Keratinocyte (primary cell): ENCODE data around the gene GRSF1. TPM values are rescaled to one million over a fixed set of nuclear protein-coding genes. Genes with fewer than 3 reads are reported as not detected.

ENCODE experiments used
- DNase-seq: peaks from one replicate; pipeline ENCODE4 v3.0.0-alpha.2; 2011; ENCODE audit warnings: low read depth, missing footprints, low spot score
- FAIRE-seq: peaks from 2 replicates; lab custom pipeline; 2011; peaks lifted over from hg19 to GRCh38; lab: Jason Lieb, UNC
- H2AFZ ChIP-seq: 2 replicates; pipeline ENCODE4 v1.6.0; 2012; ENCODE audit warnings: low read length, control low read depth, inconsistent platforms; ENCODE audit not compliant: control insufficient read depth
- H3K27ac ChIP-seq: 2 replicates; pipeline ENCODE4 v1.5.1; 2011; ENCODE audit warnings: low read length; ENCODE audit not compliant: control insufficient read depth, insufficient read depth
- H3K27me3 ChIP-seq: 3 replicates; pipeline ENCODE4 v1.6.0; 2011; ENCODE audit warnings: low read length; ENCODE audit not compliant: control insufficient read depth, insufficient read depth; ENCODE audit errors: extremely low read depth
- H3K36me3 ChIP-seq, 2 experiments: 2 replicates in 1 of 2; 3 replicates in 1 of 2; pipeline ENCODE4 v1.5.1; 2011; ENCODE audit warnings: low read length in 2 of 2, mild to moderate bottlenecking in 1 of 2; ENCODE audit not compliant: control insufficient read depth in 2 of 2, insufficient read depth in 2 of 2; ENCODE audit errors: extremely low read depth in 1 of 2
- H3K4me1 ChIP-seq: 3 replicates; pipeline ENCODE4 v1.5.1; 2011; ENCODE audit warnings: low read length; ENCODE audit not compliant: control insufficient read depth, insufficient read depth; ENCODE audit errors: extremely low read depth
- H3K4me2 ChIP-seq: 3 replicates; pipeline ENCODE4 v1.6.0; 2011; ENCODE audit warnings: low read depth, low read length; ENCODE audit not compliant: control insufficient read depth, insufficient read depth; ENCODE audit errors: extremely low read depth
- H3K4me3 ChIP-seq, 3 experiments: fragments of 200-600 bp in 1 of 3; sonication (generic) in 1 of 3; 2 replicates in 2 of 3; 3 replicates in 1 of 3; pipeline ENCODE4 v1.5.1; 2011 to 2016; ENCODE audit warnings: low read length in 3 of 3, mild to moderate bottlenecking in 3 of 3, control low read depth in 2 of 3, inconsistent platforms in 1 of 3, low read depth in 1 of 3, mixed read lengths in 1 of 3, mixed run types in 1 of 3, moderate library complexity in 1 of 3; ENCODE audit not compliant: control insufficient read depth in 2 of 3, insufficient read depth in 2 of 3; ENCODE audit errors: extremely low read depth in 1 of 3
- H3K79me2 ChIP-seq: 2 replicates; pipeline ENCODE4 v1.6.0; 2012; ENCODE audit warnings: low read length; ENCODE audit not compliant: control insufficient read depth, insufficient read depth
- H3K9ac ChIP-seq: 3 replicates; pipeline ENCODE4 v1.6.0; 2011; ENCODE audit warnings: low read length; ENCODE audit not compliant: control insufficient read depth, insufficient read depth; ENCODE audit errors: extremely low read depth
- H3K9me1 ChIP-seq: 3 replicates; pipeline ENCODE4 v1.6.0; 2011; ENCODE audit warnings: low read length; ENCODE audit not compliant: control insufficient read depth, insufficient read depth; ENCODE audit errors: extremely low read depth
- H3K9me3 ChIP-seq: 2 replicates; pipeline ENCODE4 v1.5.1; 2012; ENCODE audit warnings: low read depth, low read length; ENCODE audit not compliant: control insufficient read depth
- H4K20me1 ChIP-seq: 3 replicates; pipeline ENCODE4 v1.6.0; 2011; ENCODE audit warnings: low read length; ENCODE audit not compliant: control insufficient read depth, insufficient read depth; ENCODE audit errors: extremely low read depth
- CTCF ChIP-seq, 3 experiments: IDR thresholded peaks in 1 of 3; conservative IDR thresholded peaks in 1 of 3; optimal IDR thresholded peaks in 1 of 3; 2 replicates in 2 of 3; 3 replicates in 1 of 3; pipeline versions ENCODE3 to v1.5.1; 2011; ENCODE audit warnings: low read length in 3 of 3, mild to moderate bottlenecking in 3 of 3, moderate library complexity in 2 of 3, control low read depth in 1 of 3, inconsistent platforms in 1 of 3; ENCODE audit not compliant: insufficient read depth in 2 of 3; ENCODE audit errors: extremely low read depth in 1 of 3
- EZH2 ChIP-seq: IDR thresholded peaks from one replicate; pipeline ENCODE4 v1.6.1; 2012; ENCODE audit warnings: inconsistent platforms, mild to moderate bottlenecking, low read length, moderate library complexity
- dilution Hi-C: fragments of 300-500 bp; cut with MboI; formaldehyde crosslinking; loops from one replicate; pipeline ENCODE4 v1.7.0; 2020; ENCODE audit warnings: low sequenced_read_pairs; ENCODE audit not compliant: extremely low pct_ligation_motif_present
- polyA plus RNA-seq, 5 experiments: library from polyadenylated mRNA; depleted of rRNA in 3 of 5; stranded (reverse) in 3 of 5; stranded (forward) in 1 of 5; unstranded in 1 of 5; fragments of >200 nt; gene quantifications; 1 replicate in 1 of 5; 2 replicates in 3 of 5; 3 replicates in 1 of 5; pipeline versions ENCODE4 v1.2.1 to v1.2.3, GENCODE V29; 2011 to 2012; ENCODE audit warnings: missing spikeins in 2 of 5, low read depth in 1 of 5, low replicate concordance in 1 of 5

The GRSF1 gene
- polyA plus RNA-seq, 1 donor (not counting 4 experiments of a cell fraction or from before 2014, with no cell fraction given): 121 TPM

DNA sequence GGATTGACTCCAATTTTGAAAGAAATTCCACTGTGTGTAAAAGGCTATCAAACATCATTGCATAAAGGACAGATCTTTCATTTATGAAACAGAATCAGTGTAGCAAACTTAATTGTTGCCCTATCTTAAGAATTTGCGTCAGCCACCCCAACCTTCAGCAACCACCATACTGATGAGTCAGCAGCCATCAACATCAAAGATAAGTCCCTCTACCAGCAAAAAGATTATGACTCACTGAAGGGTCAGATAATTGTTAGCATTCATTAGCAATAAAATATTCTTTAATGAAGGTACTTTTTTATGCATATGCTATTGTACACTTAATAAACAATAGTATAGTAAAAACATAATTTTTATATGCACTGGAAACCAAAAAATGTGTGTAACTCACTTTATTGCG is 15.8 kb upstream of the GRSF1 start:
- no peaks in the 10 kb centered on the region for H3K9me1 ChIP-seq
- no peak overlapping the region for H3K4me3 ChIP-seq
- H3K4me2 ChIP-seq: no peak overlapping the region
- no peaks in the 10 kb centered on the region for H3K79me2 ChIP-seq
- no peaks in the 10 kb centered on the region for H4K20me1 ChIP-seq
- FAIRE-seq (no peak), DNase-seq (no peak)
- no peaks in the 10 kb centered on the region for H3K36me3 ChIP-seq
- no peak overlapping the region for H2AFZ ChIP-seq
- no peaks in the 10 kb centered on the region for H3K9me3 ChIP-seq
- no peak overlapping the region for H3K27ac ChIP-seq
- no peaks in the 10 kb centered on the region for H3K27me3 ChIP-seq
- H3K4me1 ChIP-seq: no peaks in the 10 kb centered on the region
- no peak overlapping the region for H3K9ac ChIP-seq
- dilution Hi-C loops: no loop called here
- TF ChIP-seq CTCF (optimal IDR thresholded peaks at IDR 0.05 in 1 of 3, IDR thresholded peaks at IDR 0.05 in 1 of 3, conservative IDR thresholded peaks at IDR 0.05 in 1 of 3; ENCODE audit: extremely low read depth in 1 of 3, insufficient read depth in 2 of 3, low read length in 3 of 3) (no peak), EZH2 (no peak)

GRCh38 chr4:70849291-70849690 is 9.6 kb upstream of the GRSF1 start:
- no peaks in the 10 kb centered on the region for H3K4me1 ChIP-seq
- no peaks in the 10 kb centered on the region for H4K20me1 ChIP-seq
- no peaks in the 10 kb centered on the region for H3K79me2 ChIP-seq
- no peak for DNase-seq
- no peaks in the 10 kb centered on the region for H3K27me3 ChIP-seq
- no peaks in the 10 kb centered on the region for H3K9me3 ChIP-seq
- no peak overlapping the region for H3K9ac ChIP-seq
- no peak overlapping the region for H2AFZ ChIP-seq
- H3K9me1 ChIP-seq: no peaks in the 10 kb centered on the region
- H3K4me3 ChIP-seq: no peak overlapping the region
- no peaks in the 10 kb centered on the region for H3K36me3 ChIP-seq
- dilution Hi-C loops: no loop called here
- TF ChIP-seq EZH2 (no peak), CTCF (optimal IDR thresholded peaks at IDR 0.05 in 1 of 3, IDR thresholded peaks at IDR 0.05 in 1 of 3, conservative IDR thresholded peaks at IDR 0.05 in 1 of 3; ENCODE audit: extremely low read depth in 1 of 3, insufficient read depth in 2 of 3, low read length in 3 of 3) (no peak)
- H3K27ac ChIP-seq: no peak overlapping the region
- H3K4me2 ChIP-seq: no peak overlapping the region
- no peak for FAIRE-seq
